ENCODE data around the gene RBFOX2. TPM values are rescaled to one million over a fixed set of nuclear protein-coding genes. Genes with fewer than 3 reads are reported as not detected.

The RBFOX2 gene
- total and polyA plus RNA-seq, 2 experiments from 2014 or later: 88.8 to 131 TPM

- Histone ChIP-seq H3K27me3 (ENCODE audit: insufficient read depth) (no peaks in the 10 kb centered on the region), H3K36me3 (ENCODE audit: insufficient read depth) (no peaks in the 10 kb centered on the region), H3K9me2 (ENCODE audit: insufficient read depth) (no peaks in the 10 kb centered on the region), H3K79me2 (replicated peaks; ENCODE audit: insufficient read depth) (no peaks in the 10 kb centered on the region), H3K4me3 (no peak overlapping the region), H3K4me1 (ENCODE audit: insufficient read depth) (no peaks in the 10 kb centered on the region; the same call in 1 of the 2 replicates), H2AFZ (no peak overlapping the region), H3F3A (replicated peaks; ENCODE audit: low read depth) (no peaks in the 10 kb centered on the region), H3K27ac (ENCODE audit: low read depth) (no peak overlapping the region), H3K4me2 (no peak overlapping the region), H4K20me1 (replicated peaks; ENCODE audit: insufficient read depth) (0 out of 2 replicates have a peak, but pooled peaks cover 4% of the 10 kb centered on the region)
- no peak; the same call in 2 of the 3 replicates for ATAC-seq
- peaks cover 35% of the 10 kb centered on the region for H3K36me3 Mint-ChIP-seq (ENCODE audit: low read depth)
- no peak overlapping the region for H3K4me3 Mint-ChIP-seq
- TF ChIP-seq POLR2AphosphoS5 (IDR thresholded peaks at IDR 0.05; ENCODE audit: low read depth): no peak
- no peak for TF ChIP-seq STAT1 (IDR thresholded peaks at IDR 0.05; ENCODE audit: unreplicated experiment)
- TF ChIP-seq ZNF114 (CRISPR knock-in tag; IDR thresholded peaks at IDR 0.05): no peak
- TF ChIP-seq CREB1 (CRISPR knock-in tag; IDR thresholded peaks at IDR 0.05; ENCODE audit: low read depth): no peak
- TF ChIP-seq NANOG (IDR thresholded peaks at IDR 0.05; ENCODE audit: borderline replicate concordance): no peak
- TF ChIP-seq CTCF (conservative IDR thresholded peaks at IDR 0.05; ENCODE audit: low read depth in 2 of 2): no peak
- TF ChIP-seq EZH2 (IDR thresholded peaks at IDR 0.05; ENCODE audit: low read depth, unreplicated experiment): no peak
- TF ChIP-seq JUNB (IDR thresholded peaks at IDR 0.05; ENCODE audit: unreplicated experiment): no peak
- TF ChIP-seq, protein P1, sequence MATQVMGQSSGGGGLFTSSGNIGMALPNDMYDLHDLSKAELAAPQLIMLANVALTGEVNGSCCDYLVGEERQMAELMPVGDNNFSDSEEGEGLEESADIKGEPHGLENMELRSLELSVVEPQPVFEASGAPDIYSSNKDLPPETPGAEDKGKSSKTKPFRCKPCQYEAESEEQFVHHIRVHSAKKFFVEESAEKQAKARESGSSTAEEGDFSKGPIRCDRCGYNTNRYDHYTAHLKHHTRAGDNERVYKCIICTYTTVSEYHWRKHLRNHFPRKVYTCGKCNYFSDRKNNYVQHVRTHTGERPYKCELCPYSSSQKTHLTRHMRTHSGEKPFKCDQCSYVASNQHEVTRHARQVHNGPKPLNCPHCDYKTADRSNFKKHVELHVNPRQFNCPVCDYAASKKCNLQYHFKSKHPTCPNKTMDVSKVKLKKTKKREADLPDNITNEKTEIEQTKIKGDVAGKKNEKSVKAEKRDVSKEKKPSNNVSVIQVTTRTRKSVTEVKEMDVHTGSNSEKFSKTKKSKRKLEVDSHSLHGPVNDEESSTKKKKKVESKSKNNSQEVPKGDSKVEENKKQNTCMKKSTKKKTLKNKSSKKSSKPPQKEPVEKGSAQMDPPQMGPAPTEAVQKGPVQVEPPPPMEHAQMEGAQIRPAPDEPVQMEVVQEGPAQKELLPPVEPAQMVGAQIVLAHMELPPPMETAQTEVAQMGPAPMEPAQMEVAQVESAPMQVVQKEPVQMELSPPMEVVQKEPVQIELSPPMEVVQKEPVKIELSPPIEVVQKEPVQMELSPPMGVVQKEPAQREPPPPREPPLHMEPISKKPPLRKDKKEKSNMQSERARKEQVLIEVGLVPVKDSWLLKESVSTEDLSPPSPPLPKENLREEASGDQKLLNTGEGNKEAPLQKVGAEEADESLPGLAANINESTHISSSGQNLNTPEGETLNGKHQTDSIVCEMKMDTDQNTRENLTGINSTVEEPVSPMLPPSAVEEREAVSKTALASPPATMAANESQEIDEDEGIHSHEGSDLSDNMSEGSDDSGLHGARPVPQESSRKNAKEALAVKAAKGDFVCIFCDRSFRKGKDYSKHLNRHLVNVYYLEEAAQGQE (IDR thresholded peaks at IDR 0.05; ENCODE audit: unreplicated experiment): no peak
- no peak for TF ChIP-seq ZNF331 (CRISPR knock-in tag; IDR thresholded peaks at IDR 0.05; ENCODE audit: low read depth)
- no peak for TF ChIP-seq ZNF462 (CRISPR knock-in tag; IDR thresholded peaks at IDR 0.05)
- TF ChIP-seq EZH2phosphoT487 (IDR thresholded peaks at IDR 0.05; ENCODE audit: unreplicated experiment): no peak
- no peak for TF ChIP-seq ETS1 (IDR thresholded peaks at IDR 0.05)
- peaks cover 5% of the 10 kb centered on the region for H3K27me3 Mint-ChIP-seq (ENCODE audit: insufficient read depth, low read depth, poor library complexity)
- H3K9me3 Mint-ChIP-seq: peaks cover 7% of the 10 kb centered on the region; the same call in 1 of the 3 replicates
- no peak for DNase-seq (ENCODE audit: low spot score)
- H3K4me1 Mint-ChIP-seq: peaks cover 12% of the 10 kb centered on the region; the same call in 2 of the 3 replicates
- no peak overlapping the region for H3K27ac Mint-ChIP-seq
These were observed 294.7 kb downstream of the RBFOX2 start for GRCh38 chr22:35733791-35734516.

Data from GM23338 (cell line).